K562 (cell line): Measurements from ENCODE around the gene ZNF544. TPM values are rescaled to one million over a fixed set of nuclear protein-coding genes. Genes with fewer than 3 reads are reported as not detected.
A peak's percentile ranks its signal among the peaks of the same experiment; 100 is the strongest.

Experiments
- ATAC-seq: fragments of 200-7000 bp; cut with Tn5 transposase; 3 replicates; pipeline ENCODE4 v1.9.1; 2020; ENCODE audit warnings: moderate library complexity
- BruUV-seq: library from RNA; stranded (reverse); fragments of 400-500 nt; replicated peaks from 2 replicates; lab custom pipeline; 2021; lab: Mats Ljungman, UMichigan
- CTCF ChIA-PET: fragments of 300-600 bp; formaldehyde crosslinking; extraction: SDS; loops from one replicate; lab custom pipeline; 2021; ENCODE audit warnings: low intra/inter-chr PET ratio; lab: Yijun Ruan, JAX
- POLR2A ChIA-PET: fragments of 300-600, 350-650 bp; sonication (Branson Sonifier 250); formaldehyde crosslinking; extraction: SDS; loops from one replicate; lab custom pipeline; 2021; ENCODE audit warnings: antibody characterized with exemption, inconsistent platforms; lab: Yijun Ruan, JAX
- DNase-seq, 4 experiments: peaks; one replicate each; pipeline versions ENCODE4 v3.0.0 to v3.0.0-alpha.2; 2011 to 2018; ENCODE audit warnings: low spot score in 3 of 4, mixed read lengths in 3 of 4; ENCODE audit errors: extremely low read depth in 1 of 4
- FAIRE-seq: peaks from 2 replicates; lab custom pipeline; 2011; peaks lifted over from hg19 to GRCh38; lab: Jason Lieb, UNC
- H2AFZ ChIP-seq: 2 replicates; pipeline ENCODE4 v1.6.0; 2011; ENCODE audit warnings: low read depth, low read length, control low read depth, inconsistent platforms
- H3K27ac ChIP-seq: fragments of 200-600 bp; 3 replicates; pipeline ENCODE4 v1.8.0; 2011; ENCODE audit warnings: low read depth, mild to moderate bottlenecking, control low read depth, inconsistent platforms, low read length, moderate library complexity, mixed read lengths; ENCODE audit errors: extremely low read depth
- H3K27me3 ChIP-seq, 2 experiments: fragments of 300-600 bp in 1 of 2; 2 replicates in 1 of 2; 3 replicates in 1 of 2; pipeline versions ENCODE4 v1.6.0 to v1.8.0; 2011; ENCODE audit warnings: inconsistent platforms in 2 of 2, low read length in 2 of 2, mild to moderate bottlenecking in 1 of 2, mixed read lengths in 1 of 2, moderate library complexity in 1 of 2; ENCODE audit not compliant: control insufficient read depth in 2 of 2, insufficient read depth in 2 of 2
- H3K36me3 ChIP-seq: fragments of 300-600 bp; 3 replicates; pipeline ENCODE4 v1.8.0; 2011; ENCODE audit warnings: mild to moderate bottlenecking, low read length, inconsistent platforms; ENCODE audit not compliant: control insufficient read depth, insufficient read depth
- H3K4me1 ChIP-seq, 2 experiments: fragments of 200-600 bp in 1 of 2; replicated peaks in 1 of 2; 2 replicates in 1 of 2; 3 replicates in 1 of 2; pipeline versions ENCODE4 v1.5.1 to v1.8.0; 2011; ENCODE audit warnings: inconsistent platforms in 2 of 2, low read length in 2 of 2, mild to moderate bottlenecking in 1 of 2, mixed read lengths in 1 of 2, moderate library complexity in 1 of 2; ENCODE audit not compliant: control insufficient read depth in 2 of 2, insufficient read depth in 2 of 2
- H3K4me2 ChIP-seq: 2 replicates; pipeline ENCODE4 v1.6.1; 2011; ENCODE audit warnings: low read length, control low read depth, inconsistent platforms, mixed read lengths; ENCODE audit not compliant: insufficient read depth
- H3K4me3 ChIP-seq: fragments of 200-600 bp; sonication (generic), shearing (Covaris generic); 2 replicates; pipeline ENCODE4 v1.5.1; 2016; ENCODE audit warnings: control low read depth, inconsistent platforms
- H3K79me2 ChIP-seq: fragments of 200-600 bp; 3 replicates; pipeline ENCODE4 v1.8.0; 2011; ENCODE audit warnings: low read length, inconsistent platforms; ENCODE audit not compliant: control insufficient read depth, insufficient read depth
- H3K9ac ChIP-seq, 2 experiments: 2 replicates each; pipeline versions ENCODE4 v1.6.0 to v1.6.1; 2011; ENCODE audit warnings: low read depth in 2 of 2, low read length in 2 of 2, control low read depth in 1 of 2, inconsistent platforms in 1 of 2, mild to moderate bottlenecking in 1 of 2, mixed read lengths in 1 of 2; ENCODE audit not compliant: insufficient read depth in 1 of 2
- H3K9me1 ChIP-seq: one replicate; pipeline ENCODE4 v1.6.0; 2011; ENCODE audit warnings: inconsistent platforms, mild to moderate bottlenecking, low read length, moderate library complexity; ENCODE audit not compliant: control insufficient read depth, insufficient read depth
- H3K9me3 ChIP-seq: replicated peaks from 2 replicates; pipeline ENCODE4 v1.5.1; 2011; ENCODE audit warnings: low read depth, low read length, inconsistent platforms; ENCODE audit not compliant: control insufficient read depth, insufficient read depth
- H4K20me1 ChIP-seq: replicated peaks from 2 replicates; pipeline ENCODE4 v1.6.1; 2011; ENCODE audit warnings: low read length, inconsistent platforms, mixed read lengths; ENCODE audit not compliant: control insufficient read depth, insufficient read depth
- PTTG1 ChIP-seq: fragments of 450-650 bp; IDR thresholded peaks from 2 replicates; pipeline ENCODE4 v1.6.1; 2016; ENCODE audit warnings: low read depth, mild to moderate bottlenecking, missing genetic modification characterization, missing compliant biosample characterization
- RAD51 ChIP-seq: fragments of 450-650 bp; IDR thresholded peaks from 2 replicates; pipeline ENCODE4 v1.7.1; 2016; ENCODE audit warnings: low read depth, mild to moderate bottlenecking, borderline replicate concordance
- ZNF75A ChIP-seq: fragments of 450-650 bp; formaldehyde crosslinking; IDR thresholded peaks from 2 replicates; pipeline ENCODE4 v1.4.0; 2020; ENCODE audit warnings: mild to moderate bottlenecking
- WGBS: fragments of 100-300 bp; shearing (Covaris generic); methylation state at CpG from one replicate; pipeline ENCODE4 v1.1.6; 2016; ENCODE audit warnings: low coverage, mixed read lengths; ENCODE audit not compliant: insufficient coverage; ENCODE audit errors: missing lambda C conversion rate; 5-methylcytosine and 5-hydroxymethylcytosine counted together
- in situ Hi-C: fragments of 300-500 bp; cut with MboI; formaldehyde crosslinking; loops from 4 replicates; pipeline ENCODE4 v1.15.0; 2018; ENCODE audit warnings: inconsistent platforms, mixed read lengths
- intact Hi-C: fragments of 100-400 bp; cut with micrococcal nuclease; formaldehyde crosslinking; loops from 2 replicates; pipeline ENCODE4 v1.14.2; 2022
- polyA plus RNA-seq, 8 experiments: library from polyadenylated mRNA; depleted of rRNA in 4 of 8; stranded (reverse) in 5 of 8; unstranded in 3 of 8; fragments of >200 nt; fragmentation: Nextera tagmentation in 2 of 8; fragmentation: Illumina TruSeq in 1 of 8; extraction: Ambion mirVana in 2 of 8; extraction: Trizol in 1 of 8; gene quantifications; 2 replicates each; pipeline versions ENCODE4 v1.2.1 to v1.2.3, GENCODE V29; 2011 to 2014; ENCODE audit warnings: inconsistent platforms in 1 of 8, missing spikeins in 1 of 8
- total RNA-seq, 7 experiments: library from RNA; depleted of rRNA in 6 of 7; stranded (reverse); fragments of >200 nt in 6 of 7; fragmentation: Illumina TruSeq in 2 of 7; extraction: Trizol in 2 of 7; gene quantifications; 2 replicates each; pipeline versions ENCODE4 v1.2.1 to v1.2.3, GENCODE V29; 2011 to 2021; ENCODE audit warnings: low replicate concordance in 1 of 7

The ZNF544 gene
- total and polyA plus RNA-seq, 9 of the 15 experiments (the other 6 are each of a cell fraction or from before 2014, with no cell fraction given): 23.6 to 59.0 (median 41.4) TPM

DNA sequence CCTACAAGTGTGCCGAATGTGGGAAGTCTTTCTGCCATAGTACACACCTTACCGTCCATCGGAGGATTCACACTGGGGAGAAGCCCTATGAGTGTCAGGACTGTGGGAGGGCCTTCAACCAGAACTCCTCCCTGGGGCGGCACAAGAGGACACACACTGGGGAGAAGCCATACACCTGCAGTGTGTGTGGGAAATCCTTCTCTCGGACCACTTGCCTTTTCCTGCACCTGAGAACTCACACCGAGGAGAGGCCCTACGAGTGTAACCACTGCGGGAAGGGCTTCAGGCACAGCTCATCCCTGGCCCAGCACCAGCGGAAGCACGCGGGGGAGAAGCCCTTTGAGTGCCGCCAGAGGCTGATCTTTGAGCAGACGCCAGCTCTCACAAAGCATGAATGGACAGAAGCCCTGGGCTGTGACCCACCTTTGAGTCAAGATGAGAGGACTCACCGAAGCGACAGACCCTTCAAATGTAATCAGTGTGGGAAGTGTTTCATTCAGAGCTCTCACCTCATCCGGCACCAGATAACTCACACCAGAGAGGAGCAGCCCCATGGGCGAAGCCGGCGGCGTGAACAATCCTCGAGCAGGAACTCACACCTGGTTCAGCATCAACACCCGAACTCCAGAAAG is 66.1 kb downstream of the ZNF544 start:
- Histone ChIP-seq H3K9me1 (no peaks in the 10 kb centered on the region), H3K36me3 (peaks cover 73% of the 10 kb centered on the region), H3K79me2 (no peaks in the 10 kb centered on the region; the same call in 1 of the 3 replicates), H3K9ac (no peak overlapping the region), H2AFZ (no peak overlapping the region), H3K9me3 (peaks cover 11% of the 10 kb centered on the region), H4K20me1 (no peaks in the 10 kb centered on the region), H3K27ac (no peak overlapping the region), H3K4me1 (no peaks in the 10 kb centered on the region), H3K27me3 (no peaks in the 10 kb centered on the region), H3K4me2 (no peak overlapping the region), H3K4me3 (no peak overlapping the region)
- CTCF ChIA-PET: no interaction called here
- 98% methylated on average over 21 of the region's 22 CpGs for WGBS
- TF ChIP-seq ZNF75A (CRISPR knock-in tag) (peak; percentile 78; the same call in 1 of the 2 replicates), RAD51 (no peak)
- POLR2A ChIA-PET: no interaction called here
- BruUV-seq: no TSS peak
- FAIRE-seq (no peak), DNase-seq (no peak), ATAC-seq (no peak)
- intact Hi-C loops (no loop called here), in situ Hi-C loops (no loop called here)

DNA sequence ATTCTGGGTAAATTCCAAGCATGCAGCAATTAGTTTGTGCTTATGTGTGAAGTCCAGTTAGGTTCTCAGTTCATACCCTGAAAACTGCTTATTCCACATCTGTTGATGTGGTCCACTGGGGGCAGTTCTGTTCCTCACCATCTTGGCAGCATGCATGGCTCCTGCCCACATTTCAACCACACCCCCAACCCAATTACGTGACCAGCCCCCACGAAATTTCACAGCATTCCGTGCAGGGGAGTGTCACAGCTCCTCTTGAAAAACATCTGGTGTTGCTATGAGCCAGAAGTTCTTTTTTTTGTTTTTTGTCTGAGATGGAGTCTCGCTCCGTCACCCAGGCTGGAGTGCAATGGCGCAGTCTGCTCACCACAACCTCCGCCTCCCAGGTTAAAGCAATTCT is 67.4 kb downstream of the ZNF544 start:
- no peak overlapping the region for H3K27ac ChIP-seq

More for the DNA sequence above, 67.4 kb downstream of the ZNF544 start:
- Histone ChIP-seq H3K9me3 (peaks cover 11% of the 10 kb centered on the region), H3K4me2 (no peak overlapping the region), H3K36me3 (peaks cover 77% of the 10 kb centered on the region), H3K9me1 (no peaks in the 10 kb centered on the region), H2AFZ (no peak overlapping the region), H3K4me3 (no peak overlapping the region), H3K79me2 (peaks cover 4% of the 10 kb centered on the region; the same call in 2 of the 3 replicates), H3K9ac (no peak overlapping the region), H3K4me1 (no peaks in the 10 kb centered on the region), H3K27me3 (no peaks in the 10 kb centered on the region), H4K20me1 (no peaks in the 10 kb centered on the region)
- BruUV-seq: no TSS peak
- FAIRE-seq (no peak), DNase-seq (no peak), ATAC-seq (no peak)
- WGBS: 96% methylated on average over 6 of the region's 7 CpGs
- TF ChIP-seq PTTG1 (tag): no peak
- intact Hi-C loops (no loop called here), in situ Hi-C loops (no loop called here)
- ChIA-PET CTCF (no interaction called here), POLR2A (interaction anchor here (1.2 kb wide), 1 partner anchor 8 kb away, joined by 5 read pairs; no protein-coding TSS in a partner anchor)
